HepG2 (cell line): Measurements from ENCODE around the gene PDE2A.

ENCODE experiments used
- CTCF ChIP-seq: sonication (generic); formaldehyde crosslinking; IDR thresholded peaks from 2 replicates; pipeline ENCODE4 v1.5.0; 2020; ENCODE audit warnings: mild to moderate bottlenecking, missing genetic modification reagents, moderate library complexity
- GABPB1 ChIP-seq: IDR thresholded peaks from 2 replicates; pipeline ENCODE4 v1.6.1; 2016; ENCODE audit warnings: mild to moderate bottlenecking, missing genetic modification reagents, moderate library complexity, missing compliant biosample characterization
- GATAD2A ChIP-seq: IDR thresholded peaks from 2 replicates; pipeline ENCODE4 v1.6.1; 2016
- MAFK ChIP-seq, 2 experiments: IDR thresholded peaks in 1 of 2; conservative IDR thresholded peaks in 1 of 2; 2 replicates each; pipeline ENCODE4 v1.6.1; 2011; ENCODE audit warnings: improper control_type of control experiment in 2 of 2, low read length in 2 of 2
- ZBTB4 ChIP-seq: sonication (generic); formaldehyde crosslinking; IDR thresholded peaks from 2 replicates; pipeline ENCODE4 v1.4.0; 2020; ENCODE audit warnings: missing genetic modification reagents, mild to moderate bottlenecking, borderline replicate concordance

- TF ChIP-seq GABPB1 (CRISPR knock-in tag) = no peak
- TF ChIP-seq MAFK (conservative IDR thresholded peaks at IDR 0.05 in 1 of 2, IDR thresholded peaks at IDR 0.05 in 1 of 2; ENCODE audit: low read length in 2 of 2) = no peak
- TF ChIP-seq ZBTB4 = no peak
- TF ChIP-seq CTCF (CRISPR knock-in tag) = no peak
- no peak for TF ChIP-seq GATAD2A (CRISPR knock-in tag)
Observed at GRCh38 chr11:72712168-72712751, 38.0 kb upstream of the PDE2A start.
